Measurements from ENCODE around the gene OTX2. TPM values are rescaled to one million over a fixed set of nuclear protein-coding genes. Genes with fewer than 3 reads are reported as not detected.

OTX2 gene
- total and polyA plus RNA-seq, 2 donors (not counting 1 experiment from before 2014, with no cell fraction given) = not detected

DNA sequence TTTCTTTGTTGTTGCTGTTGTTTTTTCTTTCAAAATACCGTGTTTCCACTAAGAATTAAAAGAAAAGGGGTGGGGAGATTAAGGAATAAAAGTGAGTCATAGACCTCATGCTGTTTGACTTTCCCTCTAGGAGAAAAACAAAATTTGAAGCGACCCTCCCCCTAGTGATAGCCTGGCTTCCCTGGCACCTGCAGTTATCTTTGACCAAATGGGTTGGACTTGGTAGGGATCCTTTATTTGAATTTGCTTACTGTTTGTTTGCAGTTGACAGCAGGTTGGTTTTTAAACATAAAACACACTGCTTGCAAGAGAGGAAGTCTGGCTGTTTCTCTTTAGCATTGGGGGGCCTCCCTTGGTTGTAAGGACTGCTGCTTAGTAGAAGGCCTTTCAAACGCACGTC is 14.0 kb downstream of the OTX2 start:
- Histone ChIP-seq H3K4me2 (ENCODE audit: extremely low read depth, insufficient read depth, low read length) (no peak overlapping the region), H3K79me2 (ENCODE audit: control insufficient read depth, insufficient read depth, low read length) (no peaks in the 10 kb centered on the region), H2AFZ (ENCODE audit: low read length) (no peak overlapping the region), H3K36me3 (ENCODE audit: control insufficient read depth, insufficient read depth, low read length) (no peaks in the 10 kb centered on the region), H3K27ac (ENCODE audit: insufficient read depth, low read length) (no peak overlapping the region), H3K4me3 (replicated peaks in 1 of 4; ENCODE audit: control extremely low read depth in 1 of 4, insufficient read depth in 1 of 4, low read depth in 3 of 4, low read length in 4 of 4) (no peak overlapping the region), H3K4me1 (ENCODE audit: control insufficient read depth, extremely low read depth, insufficient read depth, low read length) (no peaks in the 10 kb centered on the region), H3K9ac (ENCODE audit: insufficient read depth, low read length) (no peak overlapping the region), H3K27me3 (ENCODE audit: control insufficient read depth, insufficient read depth, low read length) (peaks cover 55% of the 10 kb centered on the region), H4K20me1 (ENCODE audit: control insufficient read depth, extremely low read depth, insufficient read depth, low read length) (no peaks in the 10 kb centered on the region), H3K9me3 (ENCODE audit: control insufficient read depth, insufficient read depth, low read depth, low read length) (no peaks in the 10 kb centered on the region)
- no peak for TF ChIP-seq EZH2 (IDR thresholded peaks at IDR 0.05; ENCODE audit: low read length, missing control alignments)
- TF ChIP-seq, protein P1, sequence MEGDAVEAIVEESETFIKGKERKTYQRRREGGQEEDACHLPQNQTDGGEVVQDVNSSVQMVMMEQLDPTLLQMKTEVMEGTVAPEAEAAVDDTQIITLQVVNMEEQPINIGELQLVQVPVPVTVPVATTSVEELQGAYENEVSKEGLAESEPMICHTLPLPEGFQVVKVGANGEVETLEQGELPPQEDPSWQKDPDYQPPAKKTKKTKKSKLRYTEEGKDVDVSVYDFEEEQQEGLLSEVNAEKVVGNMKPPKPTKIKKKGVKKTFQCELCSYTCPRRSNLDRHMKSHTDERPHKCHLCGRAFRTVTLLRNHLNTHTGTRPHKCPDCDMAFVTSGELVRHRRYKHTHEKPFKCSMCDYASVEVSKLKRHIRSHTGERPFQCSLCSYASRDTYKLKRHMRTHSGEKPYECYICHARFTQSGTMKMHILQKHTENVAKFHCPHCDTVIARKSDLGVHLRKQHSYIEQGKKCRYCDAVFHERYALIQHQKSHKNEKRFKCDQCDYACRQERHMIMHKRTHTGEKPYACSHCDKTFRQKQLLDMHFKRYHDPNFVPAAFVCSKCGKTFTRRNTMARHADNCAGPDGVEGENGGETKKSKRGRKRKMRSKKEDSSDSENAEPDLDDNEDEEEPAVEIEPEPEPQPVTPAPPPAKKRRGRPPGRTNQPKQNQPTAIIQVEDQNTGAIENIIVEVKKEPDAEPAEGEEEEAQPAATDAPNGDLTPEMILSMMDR (conservative IDR thresholded peaks at IDR 0.05 in 1 of 2, IDR thresholded peaks at IDR 0.05 in 1 of 2; ENCODE audit: low read depth in 1 of 2, low read length in 2 of 2) = no peak
- no peak for DNase-seq (ENCODE audit: low read depth in 2 of 2)

DNA sequence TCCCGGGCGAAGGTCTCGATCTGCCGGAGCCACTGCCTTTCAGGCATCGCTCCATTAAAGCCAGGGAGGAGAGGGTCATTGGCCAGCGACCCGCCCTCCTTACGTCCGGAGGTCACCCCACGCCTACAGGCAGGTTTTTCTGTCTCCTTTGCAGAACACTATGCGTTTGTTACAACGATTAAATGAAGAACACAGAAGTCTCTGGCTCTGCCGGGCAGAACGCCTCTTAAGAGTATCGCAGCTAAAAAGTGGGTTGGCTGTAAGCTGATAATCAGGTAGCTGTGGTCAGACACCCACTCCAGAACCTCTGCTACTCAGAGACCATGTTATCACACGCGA is 15.0 kb downstream of the OTX2 start:
- peaks cover 55% of the 10 kb centered on the region for H3K27me3 ChIP-seq (ENCODE audit: control insufficient read depth, insufficient read depth, low read length)
- no peaks in the 10 kb centered on the region for H4K20me1 ChIP-seq (ENCODE audit: control insufficient read depth, extremely low read depth, insufficient read depth, low read length)
- no peaks in the 10 kb centered on the region for H3K79me2 ChIP-seq (ENCODE audit: control insufficient read depth, insufficient read depth, low read length)
- H3K36me3 ChIP-seq (ENCODE audit: control insufficient read depth, insufficient read depth, low read length) = no peaks in the 10 kb centered on the region
- H3K4me1 ChIP-seq (ENCODE audit: control insufficient read depth, extremely low read depth, insufficient read depth, low read length) = no peaks in the 10 kb centered on the region
- H3K4me2 ChIP-seq (ENCODE audit: extremely low read depth, insufficient read depth, low read length) = no peak overlapping the region
- no peak overlapping the region for H3K9ac ChIP-seq (ENCODE audit: insufficient read depth, low read length)
- no peak for TF ChIP-seq EZH2 (IDR thresholded peaks at IDR 0.05; ENCODE audit: low read length, missing control alignments)
- TF ChIP-seq, protein P1 (conservative IDR thresholded peaks at IDR 0.05 in 1 of 2, IDR thresholded peaks at IDR 0.05 in 1 of 2; ENCODE audit: low read depth in 1 of 2, low read length in 2 of 2) = no peak
- H3K4me3 ChIP-seq (replicated peaks in 1 of 4; ENCODE audit: control extremely low read depth in 1 of 4, insufficient read depth in 1 of 4, low read depth in 3 of 4, low read length in 4 of 4) = no peak overlapping the region
- H3K27ac ChIP-seq (ENCODE audit: insufficient read depth, low read length) = no peak overlapping the region
- H3K9me3 ChIP-seq (ENCODE audit: control insufficient read depth, insufficient read depth, low read depth, low read length) = no peaks in the 10 kb centered on the region
- H2AFZ ChIP-seq (ENCODE audit: low read length) = no peak overlapping the region
- DNase-seq (ENCODE audit: low read depth in 2 of 2) = no peak

DNA sequence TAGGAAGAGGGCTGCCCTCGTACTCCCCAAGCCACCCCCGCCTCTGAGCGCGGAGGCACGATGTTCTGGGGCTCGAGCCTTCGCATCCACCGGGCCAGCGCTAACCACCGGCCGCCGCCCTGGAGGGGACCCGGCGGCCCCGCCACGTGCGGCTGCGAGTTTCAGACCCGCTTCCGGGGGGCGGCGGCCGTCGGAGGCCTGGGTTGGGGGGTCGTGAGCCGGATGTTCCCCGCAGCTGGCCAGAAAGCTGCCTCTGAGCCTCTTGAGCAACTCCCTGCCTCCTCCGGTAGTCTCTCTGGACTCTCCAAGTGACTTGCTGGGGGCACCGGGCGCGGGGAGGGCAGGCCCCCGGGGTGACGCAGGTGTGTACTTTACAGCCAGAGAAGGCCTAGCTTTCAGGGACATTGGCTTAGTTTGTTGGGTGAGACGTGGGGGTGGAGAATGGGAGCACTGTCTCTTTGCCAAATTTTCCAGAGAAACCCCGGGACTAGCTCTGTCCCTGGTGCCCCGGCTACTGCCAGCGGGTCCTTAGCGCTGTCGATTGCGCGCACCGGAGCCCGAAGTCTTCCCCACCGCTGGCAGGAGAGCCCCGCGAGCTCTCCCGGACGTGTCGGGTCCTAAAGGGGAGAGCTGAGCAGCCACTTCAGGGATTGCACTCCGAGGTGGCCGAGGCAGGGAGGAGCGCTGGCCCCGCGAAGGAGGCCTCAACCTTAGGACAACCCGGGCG is 15.6 kb downstream of the OTX2 start:
- H3K36me3 ChIP-seq (ENCODE audit: control insufficient read depth, insufficient read depth, low read length) = no peaks in the 10 kb centered on the region
- H3K9me3 ChIP-seq (ENCODE audit: control insufficient read depth, insufficient read depth, low read depth, low read length) = no peaks in the 10 kb centered on the region
- TF ChIP-seq, protein P1 (conservative IDR thresholded peaks at IDR 0.05 in 1 of 2, IDR thresholded peaks at IDR 0.05 in 1 of 2; ENCODE audit: low read depth in 1 of 2, low read length in 2 of 2) = no peak
- TF ChIP-seq EZH2 (IDR thresholded peaks at IDR 0.05; ENCODE audit: low read length, missing control alignments) = no peak
- no peak overlapping the region for H3K4me3 ChIP-seq (replicated peaks in 1 of 4; ENCODE audit: control extremely low read depth in 1 of 4, insufficient read depth in 1 of 4, low read depth in 3 of 4, low read length in 4 of 4)
- no peak overlapping the region for H2AFZ ChIP-seq (ENCODE audit: low read length)
- H3K27ac ChIP-seq (ENCODE audit: insufficient read depth, low read length) = no peak overlapping the region
- DNase-seq (ENCODE audit: low read depth in 2 of 2) = no peak
- peaks cover 52% of the 10 kb centered on the region for H3K27me3 ChIP-seq (ENCODE audit: control insufficient read depth, insufficient read depth, low read length)
- H3K4me2 ChIP-seq (ENCODE audit: extremely low read depth, insufficient read depth, low read length) = no peak overlapping the region
- no peaks in the 10 kb centered on the region for H3K79me2 ChIP-seq (ENCODE audit: control insufficient read depth, insufficient read depth, low read length)
- no peaks in the 10 kb centered on the region for H4K20me1 ChIP-seq (ENCODE audit: control insufficient read depth, extremely low read depth, insufficient read depth, low read length)
- no peaks in the 10 kb centered on the region for H3K4me1 ChIP-seq (ENCODE audit: control insufficient read depth, extremely low read depth, insufficient read depth, low read length)
- no peak overlapping the region for H3K9ac ChIP-seq (ENCODE audit: insufficient read depth, low read length)
